DND-41 (cell line): ENCODE data around the gene DLG1.

ENCODE experiments used
- ATAC-seq: fragments of 200-7000 bp; cut with Tn5 transposase; 3 replicates; pipeline ENCODE4 v1.9.1; 2021; ENCODE audit warnings: low read depth; ENCODE audit not compliant: insufficient read depth
- DNase-seq: peaks from one replicate; pipeline ENCODE4 v3.0.0-alpha.2; 2020
- H2AFZ ChIP-seq: 2 replicates; pipeline ENCODE4 v1.6.0; 2012; ENCODE audit warnings: low read depth, low read length
- H3K27ac ChIP-seq: 2 replicates; pipeline ENCODE4 v1.5.1; 2012; ENCODE audit warnings: low read length, inconsistent platforms
- H3K27me3 ChIP-seq: fragments of 200-600 bp; sonication (generic); 2 replicates; pipeline ENCODE4 v1.6.0; 2012; ENCODE audit warnings: low read length, mild to moderate bottlenecking, inconsistent platforms; ENCODE audit not compliant: insufficient read depth, poor library complexity
- H3K36me3 ChIP-seq: 2 replicates; pipeline ENCODE4 v1.5.1; 2012; ENCODE audit warnings: low read length, inconsistent platforms; ENCODE audit not compliant: insufficient read depth
- H3K4me1 ChIP-seq: 2 replicates; pipeline ENCODE4 v1.5.1; 2012; ENCODE audit warnings: mild to moderate bottlenecking, low read length; ENCODE audit not compliant: insufficient read depth
- H3K4me2 ChIP-seq: 2 replicates; pipeline ENCODE4 v1.6.0; 2012; ENCODE audit warnings: mild to moderate bottlenecking, moderate library complexity, low read length, inconsistent platforms; ENCODE audit not compliant: insufficient read depth
- H3K4me3 ChIP-seq, 2 experiments: fragments of 200-600 bp in 1 of 2; shearing (Covaris generic) in 1 of 2; 2 replicates each; pipeline ENCODE4 v1.5.1; 2012 to 2016; ENCODE audit warnings: inconsistent platforms in 2 of 2, low read length in 2 of 2, mild to moderate bottlenecking in 2 of 2, low read depth in 1 of 2, moderate library complexity in 1 of 2
- H3K79me2 ChIP-seq: 2 replicates; pipeline ENCODE4 v1.6.0; 2012; ENCODE audit warnings: low read length, inconsistent platforms; ENCODE audit not compliant: insufficient read depth
- H3K9ac ChIP-seq: 2 replicates; pipeline ENCODE4 v1.6.0; 2012; ENCODE audit warnings: low read depth, mild to moderate bottlenecking, inconsistent platforms, low read length, moderate library complexity
- H3K9me3 ChIP-seq: 2 replicates; pipeline ENCODE4 v1.5.1; 2012; ENCODE audit warnings: low read length, moderate library complexity, mild to moderate bottlenecking, inconsistent platforms; ENCODE audit not compliant: insufficient read depth, severe bottlenecking
- H4K20me1 ChIP-seq: 2 replicates; pipeline ENCODE4 v1.6.0; 2012; ENCODE audit warnings: low read length; ENCODE audit not compliant: insufficient read depth
- CTCF ChIP-seq: IDR thresholded peaks from 2 replicates; pipeline ENCODE4 v1.5.1; 2012; ENCODE audit warnings: borderline replicate concordance, low read length, moderate library complexity, mild to moderate bottlenecking; ENCODE audit not compliant: poor library complexity, severe bottlenecking; ENCODE audit errors: extremely low read depth
- EZH2 ChIP-seq: IDR thresholded peaks from 3 replicates; pipeline ENCODE4 v1.6.1; 2012; ENCODE audit warnings: borderline replicate concordance, low read depth, mild to moderate bottlenecking, moderate library complexity, low read length, inconsistent platforms; ENCODE audit not compliant: severe bottlenecking

DLG1 gene

GRCh38 chr3:197175503-197175902 is 122.9 kb downstream of the DLG1 start:
- ATAC-seq (no peak), DNase-seq (no peak)
- Histone ChIP-seq H3K36me3 (peaks cover 10% of the 10 kb centered on the region; the same call in 1 of the 2 replicates), H3K27me3 (no peaks in the 10 kb centered on the region), H3K4me3 (no peak overlapping the region), H3K4me1 (0 out of 2 replicates have a peak, but pooled peaks cover 3% of the 10 kb centered on the region), H3K9me3 (no peaks in the 10 kb centered on the region), H3K4me2 (no peak overlapping the region), H3K27ac (no peak overlapping the region), H3K79me2 (peaks cover 14% of the 10 kb centered on the region), H3K9ac (no peak overlapping the region), H2AFZ (no peak overlapping the region), H4K20me1 (no peaks in the 10 kb centered on the region; the same call in 1 of the 2 replicates)
- TF ChIP-seq CTCF: no peak
- TF ChIP-seq EZH2: no peak

- no peak overlapping the region for H3K27ac ChIP-seq
- H3K4me3 ChIP-seq: no peak overlapping the region
- ATAC-seq (peak; percentile 33; the same call in 1 of the 3 replicates), DNase-seq (no peak)
- H3K9me3 ChIP-seq: no peaks in the 10 kb centered on the region
- H2AFZ ChIP-seq: no peak overlapping the region
- H3K36me3 ChIP-seq: peaks cover 10% of the 10 kb centered on the region; the same call in 1 of the 2 replicates
- no peaks in the 10 kb centered on the region for H3K27me3 ChIP-seq
- no peak overlapping the region for H3K9ac ChIP-seq
- 0 out of 2 replicates have a peak, but pooled peaks cover 3% of the 10 kb centered on the region for H3K4me1 ChIP-seq
- no peaks in the 10 kb centered on the region; the same call in 1 of the 2 replicates for H4K20me1 ChIP-seq
- no peak overlapping the region for H3K4me2 ChIP-seq
- peaks cover 14% of the 10 kb centered on the region for H3K79me2 ChIP-seq
- no peak for TF ChIP-seq CTCF
Measured at GRCh38 chr3:197174927-197175326, 123.5 kb downstream of the DLG1 start.

- peaks cover 10% of the 10 kb centered on the region; the same call in 1 of the 2 replicates for H3K36me3 ChIP-seq
Measured at GRCh38 chr3:197173620-197174019, 124.8 kb downstream of the DLG1 start.

More at GRCh38 chr3:197173620-197174019, 124.8 kb downstream of the DLG1 start:
- H3K9me3 ChIP-seq: no peaks in the 10 kb centered on the region
- H3K4me1 ChIP-seq: 0 out of 2 replicates have a peak, but pooled peaks cover 3% of the 10 kb centered on the region
- H3K4me3 ChIP-seq: no peak overlapping the region
- H2AFZ ChIP-seq: no peak overlapping the region
- no peaks in the 10 kb centered on the region; the same call in 1 of the 2 replicates for H4K20me1 ChIP-seq
- no peak for TF ChIP-seq EZH2
- no peak for TF ChIP-seq CTCF
- ATAC-seq (no peak), DNase-seq (no peak)
- H3K79me2 ChIP-seq: peaks cover 14% of the 10 kb centered on the region
- no peaks in the 10 kb centered on the region for H3K27me3 ChIP-seq
- H3K27ac ChIP-seq: no peak overlapping the region
- no peak overlapping the region for H3K4me2 ChIP-seq
- H3K9ac ChIP-seq: no peak overlapping the region
